Cerebellar cortex (tissue), 1 donor: ENCODE data around the gene TOP1.

ENCODE experiments used
- DNase-seq: peaks from one replicate; pipeline ENCODE4 v3.0.0-alpha.2; 2015; ENCODE audit warnings: low spot score

The TOP1 gene

GRCh38 chr20:41028359-41029149, at the start of gene TOP1:
Gene TOP1, plus strand, starts transcription at chr20:41028822. Its CDS starts 246 bp downstream, at chr20:41029068.
- DNase-seq, result peak; percentile 99

GRCh38 chr20:40979247-40979646, 49.4 kb upstream of the TOP1 start:
- no peak for DNase-seq

- DNase-seq, result no peak
Observed at GRCh38 chr20:40980106-40980827, 48.4 kb upstream of the TOP1 start.

GRCh38 chr20:40980828-40981310, 47.8 kb upstream of the TOP1 start:
- no peak for DNase-seq

GRCh38 chr20:40982415-40983145, 46.0 kb upstream of the TOP1 start:
- DNase-seq, result no peak

GRCh38 chr20:40983898-40984297, 44.7 kb upstream of the TOP1 start:
- no peak for DNase-seq

GRCh38 chr20:40984496-40984895, 44.1 kb upstream of the TOP1 start:
- DNase-seq, result no peak

GRCh38 chr20:40986774-40987173, 41.8 kb upstream of the TOP1 start:
- DNase-seq, result no peak

- DNase-seq, result peak; percentile 88
Observed at GRCh38 chr20:40990542-40991120, 38.0 kb upstream of the TOP1 start.

- no peak for DNase-seq
Observed at GRCh38 chr20:40991181-40991889, 37.3 kb upstream of the TOP1 start.

GRCh38 chr20:40992349-40993113, 36.1 kb upstream of the TOP1 start:
- DNase-seq, result no peak

- no peak for DNase-seq
Observed at GRCh38 chr20:40993794-40994540, 34.7 kb upstream of the TOP1 start.

- no peak for DNase-seq
Observed at GRCh38 chr20:40996326-40996725, 32.3 kb upstream of the TOP1 start.

- no peak for DNase-seq
Observed at GRCh38 chr20:40997116-40997515, 31.5 kb upstream of the TOP1 start.

GRCh38 chr20:40999841-41000240, 28.8 kb upstream of the TOP1 start:
- no peak for DNase-seq

- no peak for DNase-seq
Observed at GRCh38 chr20:41000628-41001027, 28.0 kb upstream of the TOP1 start.

- DNase-seq, result no peak
Observed at GRCh38 chr20:41001497-41001896, 27.1 kb upstream of the TOP1 start.

- no peak for DNase-seq
Observed at GRCh38 chr20:41002842-41003142, 25.8 kb upstream of the TOP1 start.

GRCh38 chr20:41003143-41003935, 25.3 kb upstream of the TOP1 start:
- DNase-seq, result no peak
